Mammary epithelial cell (primary cell): ENCODE data around the gene S1PR5.

Source experiments
- CTCF ChIP-seq, 2 donors: IDR thresholded peaks in 1 of 2; conservative IDR thresholded peaks in 1 of 2; 2 replicates each; pipeline ENCODE4 v1.5.1; 2011 to 2012; ENCODE audit warnings: inconsistent platforms in 2 of 2, low read length in 2 of 2, mild to moderate bottlenecking in 2 of 2, control low read depth in 1 of 2, low read depth in 1 of 2; ENCODE audit not compliant: insufficient read depth in 1 of 2; ENCODE audit errors: extremely low read depth in 1 of 2
- EZH2 ChIP-seq: IDR thresholded peaks from 2 replicates; pipeline ENCODE4 v1.6.1; 2012; ENCODE audit warnings: low read length, inconsistent platforms, borderline replicate concordance

- TF ChIP-seq CTCF (conservative IDR thresholded peaks at IDR 0.05 in 1 of 2, IDR thresholded peaks at IDR 0.05 in 1 of 2; ENCODE audit: extremely low read depth in 1 of 2, insufficient read depth in 1 of 2, low read depth in 1 of 2, low read length in 2 of 2) (no peak), EZH2 (no peak)
Observed at GRCh38 chr19:10523135-10523636, 5.9 kb upstream of the S1PR5 start.
